RWPE2 (cell line): ENCODE measurements around the gene THSD4.
A peak's percentile ranks its signal among the peaks of the same experiment; 100 is the strongest.

Experiments used
- ATAC-seq: fragments of 200-7000 bp; cut with Tn5 transposase; 3 replicates; pipeline ENCODE4 v1.9.1; 2021; ENCODE audit warnings: low read depth
- DNase-seq: peaks from one replicate; pipeline ENCODE4 v3.0.0-alpha.2; 2020; ENCODE audit warnings: low spot score
- H3K27ac ChIP-seq: fragments of 450-650 bp; 2 replicates; pipeline ENCODE4 v1.5.1; 2017; ENCODE audit warnings: mild to moderate bottlenecking; ENCODE audit not compliant: poor library complexity, severe bottlenecking
- H3K27me3 ChIP-seq: fragments of 250-450 bp; sonication (Bioruptor Pico); 2 replicates; pipeline ENCODE4 v1.5.1; 2021; ENCODE audit warnings: mild to moderate bottlenecking, moderate library complexity; ENCODE audit not compliant: insufficient read depth, poor library complexity, severe bottlenecking
- H3K36me3 ChIP-seq: fragments of 250-450 bp; sonication (Bioruptor Pico); 2 replicates; pipeline ENCODE4 v1.5.1; 2020; ENCODE audit warnings: low read depth, mild to moderate bottlenecking, moderate library complexity
- H3K4me1 ChIP-seq: fragments of 250-450 bp; sonication (Bioruptor Pico); 2 replicates; pipeline ENCODE4 v1.5.1; 2021; ENCODE audit warnings: mild to moderate bottlenecking, moderate library complexity; ENCODE audit not compliant: insufficient read depth, poor library complexity, severe bottlenecking
- H3K4me3 ChIP-seq: fragments of 250-450 bp; sonication (Bioruptor Pico); 2 replicates; pipeline ENCODE4 v1.5.1; 2021; ENCODE audit warnings: mild to moderate bottlenecking, moderate library complexity; ENCODE audit not compliant: severe bottlenecking
- H3K9me3 ChIP-seq: fragments of 250-450 bp; sonication (Bioruptor Pico); 2 replicates; pipeline ENCODE4 v1.5.1; 2021; ENCODE audit warnings: mild to moderate bottlenecking, moderate library complexity; ENCODE audit not compliant: severe bottlenecking
- TF ChIP-seq, protein P1 (sequence below): fragments of 450-650 bp; IDR thresholded peaks from one replicate; pipeline ENCODE4 v1.5.1; 2017; ENCODE audit warnings: mild to moderate bottlenecking, moderate library complexity; ENCODE audit not compliant: poor library complexity, severe bottlenecking

THSD4 gene

GRCh38 chr15:71760852-71761251 is 645.6 kb downstream of the THSD4 start:
- Histone ChIP-seq H3K4me1 (peaks cover 13% of the 10 kb centered on the region), H3K9me3 (peaks cover 17% of the 10 kb centered on the region), H3K27me3 (no peaks in the 10 kb centered on the region), H3K4me3 (no peak overlapping the region), H3K36me3 (peaks cover 59% of the 10 kb centered on the region), H3K27ac (peak overlapping the region; percentile 88)
- DNase-seq (no peak), ATAC-seq (no peak)
- TF ChIP-seq, protein P1, sequence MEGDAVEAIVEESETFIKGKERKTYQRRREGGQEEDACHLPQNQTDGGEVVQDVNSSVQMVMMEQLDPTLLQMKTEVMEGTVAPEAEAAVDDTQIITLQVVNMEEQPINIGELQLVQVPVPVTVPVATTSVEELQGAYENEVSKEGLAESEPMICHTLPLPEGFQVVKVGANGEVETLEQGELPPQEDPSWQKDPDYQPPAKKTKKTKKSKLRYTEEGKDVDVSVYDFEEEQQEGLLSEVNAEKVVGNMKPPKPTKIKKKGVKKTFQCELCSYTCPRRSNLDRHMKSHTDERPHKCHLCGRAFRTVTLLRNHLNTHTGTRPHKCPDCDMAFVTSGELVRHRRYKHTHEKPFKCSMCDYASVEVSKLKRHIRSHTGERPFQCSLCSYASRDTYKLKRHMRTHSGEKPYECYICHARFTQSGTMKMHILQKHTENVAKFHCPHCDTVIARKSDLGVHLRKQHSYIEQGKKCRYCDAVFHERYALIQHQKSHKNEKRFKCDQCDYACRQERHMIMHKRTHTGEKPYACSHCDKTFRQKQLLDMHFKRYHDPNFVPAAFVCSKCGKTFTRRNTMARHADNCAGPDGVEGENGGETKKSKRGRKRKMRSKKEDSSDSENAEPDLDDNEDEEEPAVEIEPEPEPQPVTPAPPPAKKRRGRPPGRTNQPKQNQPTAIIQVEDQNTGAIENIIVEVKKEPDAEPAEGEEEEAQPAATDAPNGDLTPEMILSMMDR = no peak

DNA sequence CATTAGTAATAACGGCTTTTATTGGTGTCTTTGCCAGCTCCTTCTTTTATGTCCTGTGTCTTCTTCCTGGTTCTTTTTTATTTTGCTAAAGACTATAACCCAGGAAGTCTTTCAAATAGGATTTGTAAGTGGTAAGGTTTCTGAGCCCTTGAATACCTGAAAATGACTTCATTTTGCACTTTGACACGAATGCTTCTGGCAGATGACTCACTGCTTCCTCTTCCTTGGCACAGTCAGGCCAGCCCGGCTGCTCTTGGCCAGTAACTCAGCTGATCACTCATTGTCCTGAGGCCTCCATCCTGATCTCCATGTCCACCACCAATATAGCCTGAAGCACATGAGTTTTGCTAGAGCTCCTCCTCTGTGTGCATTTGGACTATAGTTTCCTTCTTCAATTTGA is 646.4 kb downstream of the THSD4 start:
- Histone ChIP-seq H3K4me1 (peaks cover 13% of the 10 kb centered on the region), H3K9me3 (peaks cover 17% of the 10 kb centered on the region), H3K27me3 (no peaks in the 10 kb centered on the region), H3K36me3 (peaks cover 63% of the 10 kb centered on the region), H3K4me3 (no peak overlapping the region), H3K27ac (peak overlapping the region; percentile 88)
- peak; percentile 90 for DNase-seq
- TF ChIP-seq, protein P1 = no peak
- peak; percentile 95 for ATAC-seq

DNA sequence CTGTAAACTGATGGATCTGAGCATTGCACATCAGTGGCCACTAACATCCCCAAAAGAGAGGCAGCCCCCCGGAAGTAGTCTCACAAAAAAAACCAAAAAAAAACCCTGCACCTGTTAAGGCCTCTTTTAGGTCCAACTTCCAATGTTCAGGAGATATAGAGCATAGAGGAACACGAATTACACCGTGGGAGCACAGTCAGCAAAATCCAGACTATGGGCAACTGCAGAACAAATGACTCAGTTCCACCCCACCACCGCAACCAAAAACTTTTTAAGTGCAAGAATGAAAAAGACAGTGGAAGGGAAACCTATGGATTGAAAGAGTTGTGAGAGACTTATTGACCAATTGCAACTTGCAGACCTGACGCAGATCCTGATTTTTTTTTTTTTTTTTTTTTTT is 652.9 kb downstream of the THSD4 start:
- TF ChIP-seq, protein P1 = no peak
- Histone ChIP-seq H3K36me3 (peaks cover 63% of the 10 kb centered on the region), H3K4me3 (no peak overlapping the region), H3K27ac (no peak overlapping the region), H3K4me1 (no peaks in the 10 kb centered on the region), H3K27me3 (no peaks in the 10 kb centered on the region), H3K9me3 (no peaks in the 10 kb centered on the region)
- no peak for DNase-seq
- ATAC-seq = no peak

DNA sequence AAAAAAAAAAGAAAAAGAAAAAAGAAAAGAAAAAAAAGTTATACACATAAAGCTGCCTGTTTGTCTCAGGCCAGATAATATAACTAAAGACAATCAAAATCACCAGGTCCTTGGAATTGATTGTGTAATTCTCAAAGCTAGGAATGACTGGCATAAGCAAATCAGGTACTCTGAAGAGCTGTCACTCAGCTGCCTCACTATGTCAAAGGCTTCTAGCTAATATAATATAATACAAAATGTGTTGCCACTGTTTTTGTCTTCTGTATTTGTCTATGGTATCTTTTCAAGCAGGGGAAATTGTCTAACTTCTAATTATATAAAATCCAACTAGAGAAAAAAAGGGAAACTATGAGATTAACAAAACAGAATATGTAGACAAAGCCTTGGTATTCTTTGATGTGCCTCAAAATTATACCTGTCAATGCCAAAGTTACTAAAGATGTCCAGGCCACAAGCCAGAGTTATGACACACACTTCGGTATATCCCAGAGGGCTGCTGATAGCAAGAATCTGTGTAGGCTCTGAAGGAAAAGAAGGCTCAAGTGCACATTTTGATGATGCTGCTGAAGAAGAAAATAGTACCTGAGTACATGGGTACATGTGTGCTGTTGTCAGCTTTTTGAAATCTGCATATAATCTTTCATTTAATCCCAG is 658.1 kb downstream of the THSD4 start:
- ATAC-seq = no peak
- TF ChIP-seq, protein P1 = no peak
- Histone ChIP-seq H3K4me1 (no peaks in the 10 kb centered on the region), H3K27me3 (no peaks in the 10 kb centered on the region), H3K9me3 (no peaks in the 10 kb centered on the region), H3K27ac (no peak overlapping the region), H3K4me3 (no peak overlapping the region), H3K36me3 (peaks cover 51% of the 10 kb centered on the region)
- no peak for DNase-seq

GRCh38 chr15:71775856-71776255 is 660.6 kb downstream of the THSD4 start:
- TF ChIP-seq, protein P1 = no peak
- H3K27me3 ChIP-seq = no peaks in the 10 kb centered on the region
- peaks cover 6% of the 10 kb centered on the region for H3K4me1 ChIP-seq
- ATAC-seq (no peak), DNase-seq (no peak)
- H3K4me3 ChIP-seq = no peak overlapping the region
- no peak overlapping the region for H3K27ac ChIP-seq
- H3K36me3 ChIP-seq = peaks cover 43% of the 10 kb centered on the region
- no peaks in the 10 kb centered on the region for H3K9me3 ChIP-seq
